NCI-H446 (cell line): ENCODE results near the gene RPS6KB2.
"Not testable (repeated sequence)": the region's sequence is repeated elsewhere in the genome, so short reads cannot be mapped to it uniquely, and the experiment has no call there.

Source experiments
- DNase-seq, 2 experiments: peaks; one replicate each; lab custom pipeline; 2025; lab: John Stamatoyannopoulos, UW

The RPS6KB2 gene

DNA sequence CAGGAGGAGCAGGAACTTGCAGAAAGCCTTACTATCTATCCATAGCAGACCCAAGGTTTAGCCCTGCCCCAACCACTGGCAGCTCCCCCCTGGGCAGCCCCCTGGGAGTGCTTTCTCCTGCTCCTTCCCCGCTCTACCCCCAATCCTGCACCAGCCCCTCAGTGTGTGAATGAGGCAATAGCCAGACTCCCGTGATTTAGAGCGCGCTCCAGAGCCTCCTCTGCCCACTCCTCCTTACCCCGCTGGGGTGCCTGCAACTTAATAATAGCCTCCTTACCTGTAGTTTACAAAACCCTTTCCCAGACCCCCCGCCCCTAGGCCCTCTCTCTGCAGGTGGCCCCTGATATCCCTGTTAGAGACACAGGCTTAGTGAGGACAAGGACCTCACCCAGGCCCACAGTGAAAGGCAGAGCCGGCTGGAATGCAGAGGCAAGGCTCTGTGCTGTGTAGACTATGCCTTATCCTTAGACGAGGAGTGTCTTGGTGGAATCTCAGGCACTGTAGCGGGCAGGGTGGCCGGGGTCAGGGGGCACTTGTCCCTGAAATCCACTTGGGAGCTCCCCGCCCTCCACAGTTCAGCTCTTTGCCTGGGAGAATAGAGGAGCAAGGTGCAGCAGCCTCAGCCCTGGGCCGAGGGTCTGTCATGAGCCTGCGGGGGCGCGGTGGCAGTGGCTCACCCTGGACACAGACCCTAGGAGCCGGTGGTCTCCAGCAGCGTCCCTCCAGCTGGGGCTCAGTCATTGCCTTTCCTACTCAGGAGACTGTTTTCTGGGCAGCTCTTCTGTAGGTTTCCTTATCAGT is 17.1 kb upstream of the RPS6KB2 start:
- DNase-seq = no peak

DNA sequence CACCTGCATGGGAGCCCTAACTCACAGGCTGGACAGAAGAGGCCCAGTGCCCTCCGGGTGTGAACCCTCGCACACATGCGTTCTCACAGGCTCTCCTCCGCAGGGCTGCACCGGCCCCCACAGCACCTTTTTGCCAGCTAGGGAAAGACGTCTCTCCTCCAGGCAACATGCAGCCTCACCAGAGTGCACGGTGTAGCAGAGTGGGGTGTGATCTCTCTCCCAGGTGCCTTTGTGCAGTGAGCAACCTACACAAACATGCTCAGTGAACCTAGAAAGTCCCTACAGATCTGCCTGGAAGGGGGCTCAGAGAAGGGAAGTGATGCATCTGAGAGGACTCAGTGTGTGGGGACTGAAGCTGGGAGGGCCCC is 16.5 kb upstream of the RPS6KB2 start:
- no peak for DNase-seq

DNA sequence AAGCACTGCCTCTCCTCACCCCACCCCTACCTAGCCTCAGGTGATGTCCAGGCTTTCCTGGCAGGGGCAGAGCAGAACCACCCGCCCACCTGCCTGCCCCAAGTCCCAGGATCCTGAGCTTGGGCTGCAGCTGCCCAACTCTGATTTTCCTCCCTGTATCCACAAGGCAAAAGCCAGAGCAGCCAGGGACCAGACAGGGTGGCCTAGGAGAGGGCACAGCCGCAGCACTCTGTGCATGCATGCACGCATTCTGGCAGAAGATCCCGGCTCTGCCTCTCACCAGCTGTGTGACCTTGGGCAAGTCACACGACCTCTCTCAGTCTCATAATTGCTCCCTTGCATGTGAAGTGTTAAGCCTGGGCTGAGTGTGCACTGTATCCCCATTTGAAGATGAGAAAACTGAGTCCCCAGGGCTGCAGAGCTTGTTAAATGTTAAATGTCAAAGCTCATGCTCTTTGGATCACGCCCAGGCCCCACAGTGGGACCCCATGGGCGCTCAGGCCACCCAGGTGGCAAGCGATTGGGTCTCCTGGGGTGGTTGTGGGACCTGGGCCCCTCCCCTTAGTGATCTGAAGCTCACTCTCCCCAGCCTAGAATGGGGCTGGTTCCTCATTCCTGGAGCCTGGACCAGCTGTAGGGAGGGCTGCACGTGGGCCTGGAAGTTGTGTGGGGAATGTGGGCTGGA is 15.7 kb upstream of the RPS6KB2 start:
- DNase-seq = no peak

DNA sequence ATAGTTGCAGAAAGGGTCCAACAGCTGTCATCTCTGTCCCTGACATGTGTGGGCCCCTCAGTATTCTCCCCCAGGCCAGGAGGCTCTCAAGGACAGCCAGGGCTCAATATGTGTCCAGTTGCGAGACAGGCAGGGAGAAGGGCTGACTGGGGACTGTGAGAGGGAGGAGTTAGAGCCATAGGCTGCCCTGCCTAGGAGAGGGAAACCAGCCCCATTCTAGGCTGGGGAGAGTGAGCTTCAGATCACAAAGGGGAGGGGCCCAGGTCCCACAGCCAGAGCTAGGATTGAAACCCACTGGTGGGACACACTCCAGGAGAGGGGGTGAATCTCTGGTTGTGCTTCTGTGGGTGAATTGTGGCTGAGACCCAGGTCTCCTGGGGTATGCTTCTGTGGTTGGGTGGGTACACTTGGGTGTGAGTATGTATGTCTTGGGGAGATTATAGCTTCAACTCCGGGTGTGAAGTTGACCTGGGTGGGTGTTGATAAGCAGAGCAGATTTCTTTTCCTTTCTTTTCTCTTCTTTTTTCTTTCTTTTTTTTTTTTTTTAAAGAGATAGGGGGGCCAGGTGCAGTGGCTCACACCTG is 14.9 kb upstream of the RPS6KB2 start:
- no peak for DNase-seq

DNA sequence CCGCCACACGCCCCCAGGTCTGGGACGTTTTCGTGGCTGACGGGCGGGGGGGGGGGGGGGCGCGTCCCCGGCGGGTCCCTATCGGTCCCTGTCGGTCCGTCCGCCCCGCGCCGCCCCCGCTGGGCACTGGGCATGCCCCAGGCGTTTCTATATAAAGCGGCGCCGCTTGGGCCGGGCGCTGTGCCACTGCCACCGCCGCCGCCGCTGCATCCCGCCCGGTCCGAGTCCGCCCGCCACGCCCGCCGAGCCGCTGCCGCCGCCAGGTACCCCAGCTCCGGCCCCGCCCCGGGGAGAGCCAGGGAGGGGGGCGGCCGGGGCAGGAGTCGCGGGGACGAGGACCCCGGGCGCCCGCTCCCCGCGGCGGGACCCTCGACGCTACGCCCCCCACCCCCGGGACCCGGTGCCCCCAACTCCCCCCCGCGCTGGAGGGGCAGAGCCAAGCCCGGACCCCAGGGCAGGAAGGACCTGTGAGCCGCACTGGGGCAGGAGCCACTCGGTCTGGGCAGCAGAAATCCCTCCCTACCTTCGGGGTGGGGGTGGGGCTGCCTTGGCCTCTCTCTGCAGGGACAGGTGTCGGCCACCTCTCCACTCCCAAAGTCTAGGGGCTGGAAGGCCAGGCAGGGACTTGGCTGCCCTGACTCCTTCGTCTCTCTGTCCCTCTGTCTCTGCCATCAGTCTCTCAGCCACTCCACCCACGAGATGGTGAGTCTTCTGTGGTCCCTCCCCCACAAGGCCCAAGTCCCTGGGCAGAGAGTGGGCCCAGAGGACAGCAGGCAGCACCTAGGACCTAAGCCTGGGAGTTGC is 12.6 kb upstream of the RPS6KB2 start, which contains the start of gene CARNS1:
Gene CARNS1 (plus strand): TSS at position 178 of the 804 bp plus-strand sequence. CDS start 522 bp downstream, at position 700.
- DNase-seq = no peak

DNA sequence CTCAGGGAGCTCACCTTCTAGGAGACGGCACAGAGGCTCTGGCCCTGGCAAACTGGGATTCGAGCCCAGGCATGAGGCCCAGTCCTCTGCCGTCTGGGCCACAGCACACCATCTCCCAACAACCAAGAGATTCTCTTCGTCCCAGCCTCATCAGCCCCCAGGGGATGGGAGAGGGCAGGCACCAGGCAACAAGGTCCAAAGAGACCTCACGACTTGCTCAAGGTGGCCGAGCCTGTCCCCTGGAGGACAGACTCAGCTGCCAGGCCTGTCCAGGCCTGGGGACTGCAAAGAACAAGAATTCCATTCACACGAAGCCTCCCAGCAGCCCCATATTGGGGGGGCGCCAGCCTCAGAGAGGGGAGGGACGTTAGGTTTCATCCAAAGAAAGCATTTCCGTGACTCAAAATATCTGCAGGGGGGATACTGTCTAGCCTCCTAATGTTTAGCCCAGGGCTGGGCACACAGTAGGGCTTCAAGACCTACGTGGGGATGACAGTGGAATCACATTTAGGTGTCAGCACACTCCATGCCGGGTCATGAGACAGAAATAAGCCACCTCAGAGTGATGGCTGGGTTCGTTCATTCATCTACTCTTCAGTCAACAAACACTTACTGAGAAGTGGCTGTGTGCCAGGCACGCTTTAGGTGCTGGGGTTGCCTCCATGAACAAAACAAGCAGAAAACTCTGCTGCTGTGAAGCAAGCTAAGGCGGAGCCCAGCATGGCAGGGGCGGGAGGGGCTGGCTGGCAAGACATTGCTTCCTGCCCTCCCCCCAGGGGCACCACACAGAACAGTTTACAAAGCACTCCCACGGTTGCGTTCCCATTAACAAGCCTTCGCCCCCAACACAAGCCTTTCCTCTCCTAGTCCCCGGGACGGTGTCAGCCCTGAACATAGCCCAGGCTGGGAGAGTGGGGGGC is 11.6 kb upstream of the RPS6KB2 start:
- peak in 1 of 2 experiments; percentile 62 for DNase-seq

DNA sequence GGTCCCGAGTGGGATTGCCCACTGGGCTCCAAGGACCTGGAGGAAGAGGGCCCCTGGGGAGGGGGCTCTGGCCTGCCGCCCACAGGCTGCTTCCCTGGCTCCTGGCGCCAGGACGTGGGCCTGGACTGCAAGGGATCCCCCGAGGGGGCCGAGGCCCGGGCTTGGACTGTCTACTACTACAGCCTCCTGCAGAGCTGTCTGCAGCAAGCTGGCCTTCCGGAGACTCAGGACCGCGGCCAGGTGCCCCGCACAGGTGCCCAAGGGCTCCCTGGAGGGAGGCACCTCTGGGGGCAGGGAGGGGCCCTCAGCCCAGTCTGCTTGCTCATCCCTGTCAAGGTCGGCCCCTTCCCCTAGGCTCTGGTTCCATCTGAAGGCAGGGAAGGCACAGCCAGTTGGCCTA is 10.9 kb upstream of the RPS6KB2 start:
- no peak for DNase-seq

DNA sequence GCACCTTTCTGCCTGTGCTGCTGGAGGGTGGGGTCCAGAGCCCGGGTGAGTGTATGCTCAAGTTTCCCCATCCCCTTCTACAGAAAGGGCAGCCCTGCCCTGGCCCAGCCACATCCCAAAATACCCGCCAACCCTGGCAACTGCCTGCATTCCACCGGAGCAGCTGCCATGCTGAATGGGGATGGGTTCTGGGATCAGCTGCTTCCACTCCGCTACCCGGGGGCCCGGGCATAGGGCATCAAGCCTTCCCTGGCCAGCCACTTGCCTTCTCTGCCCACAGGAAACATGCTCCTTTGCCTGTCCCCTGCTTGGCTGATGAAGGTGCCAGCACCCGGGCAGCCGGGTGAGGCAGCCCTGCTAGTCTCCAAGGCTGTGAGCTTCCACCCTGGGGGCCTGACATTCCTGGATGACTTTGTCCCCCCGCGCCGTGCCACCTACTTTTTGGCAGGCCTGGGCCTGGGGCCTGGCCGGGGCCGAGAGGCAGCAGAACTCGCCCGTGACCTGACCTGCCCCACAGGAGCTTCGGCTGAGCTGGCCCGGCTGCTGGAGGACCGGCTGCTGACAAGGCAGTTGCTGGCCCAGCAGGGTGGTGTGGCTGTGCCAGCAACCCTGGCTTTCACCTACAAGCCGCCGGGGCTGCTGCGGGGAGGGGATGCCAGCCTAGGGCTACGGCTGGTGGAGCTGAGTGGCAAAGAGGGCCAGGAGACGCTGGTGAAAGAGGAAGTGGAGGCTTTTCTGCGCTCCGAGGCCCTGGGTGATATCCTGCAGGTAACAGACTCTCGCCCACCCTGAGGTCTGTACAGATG is 9.6 kb upstream of the RPS6KB2 start:
- DNase-seq = peak in 1 of 2 experiments; percentile 76

DNA sequence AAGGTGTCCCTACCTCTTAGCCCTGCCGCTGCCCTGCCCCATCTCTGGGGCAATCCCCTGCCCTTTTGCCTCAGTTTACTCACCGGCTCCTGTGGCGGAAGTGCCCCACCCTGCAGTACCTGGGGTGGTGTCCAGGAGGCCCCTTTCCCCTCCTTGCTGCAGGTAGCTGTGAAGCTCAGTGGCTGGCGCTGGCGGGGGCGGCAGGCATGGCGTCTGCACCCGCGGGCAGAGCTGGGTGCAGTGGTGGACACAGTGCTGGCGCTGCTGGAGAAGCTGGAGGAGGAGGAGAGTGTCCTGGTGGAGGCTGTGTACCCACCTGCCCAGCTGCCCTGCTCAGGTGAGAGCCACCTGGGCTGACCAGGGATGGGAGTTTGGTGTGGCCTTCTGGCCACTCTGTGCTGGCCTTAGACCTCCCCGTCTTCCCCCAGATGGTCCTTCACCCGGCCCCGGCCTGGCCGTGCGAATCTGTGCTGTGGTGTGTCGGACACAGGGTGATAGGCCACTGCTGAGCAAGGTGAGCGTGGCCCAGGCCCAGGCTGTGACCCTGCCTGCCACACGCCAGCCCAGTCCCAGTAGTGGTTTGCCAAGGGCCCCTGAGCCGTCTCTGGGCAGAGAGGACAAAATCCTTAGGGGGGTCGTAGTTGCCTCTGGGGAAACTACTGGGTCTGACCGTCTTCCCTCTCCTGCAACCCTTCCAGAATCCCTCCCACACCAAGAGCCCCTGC is 8.8 kb upstream of the RPS6KB2 start:
- DNase-seq = no peak

DNA sequence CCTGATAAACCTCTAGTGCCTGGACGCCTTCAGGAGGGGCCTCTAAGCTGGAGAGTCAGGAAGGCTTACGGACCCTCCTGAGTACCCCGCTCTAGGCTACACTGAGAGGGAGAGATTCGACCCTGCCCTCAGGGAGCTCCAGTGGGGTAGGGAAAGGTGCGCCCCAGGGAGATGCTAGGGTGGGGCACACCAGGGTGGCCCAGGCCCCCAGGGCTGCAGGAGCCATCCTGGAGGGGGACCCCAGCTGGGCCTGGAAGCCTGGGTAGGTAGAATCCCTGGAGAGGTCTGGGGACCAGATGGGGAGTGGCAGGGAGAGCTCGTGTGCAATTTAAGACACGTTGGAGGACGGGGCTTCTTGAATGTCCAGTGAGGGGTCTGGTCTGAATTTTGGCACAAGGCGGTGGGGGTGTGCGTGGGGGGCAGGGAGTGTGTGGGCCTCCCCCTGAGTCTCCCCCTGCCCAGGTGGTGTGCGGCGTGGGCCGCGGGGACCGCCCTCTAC is 8.1 kb upstream of the RPS6KB2 start:
- no peak for DNase-seq

DNA sequence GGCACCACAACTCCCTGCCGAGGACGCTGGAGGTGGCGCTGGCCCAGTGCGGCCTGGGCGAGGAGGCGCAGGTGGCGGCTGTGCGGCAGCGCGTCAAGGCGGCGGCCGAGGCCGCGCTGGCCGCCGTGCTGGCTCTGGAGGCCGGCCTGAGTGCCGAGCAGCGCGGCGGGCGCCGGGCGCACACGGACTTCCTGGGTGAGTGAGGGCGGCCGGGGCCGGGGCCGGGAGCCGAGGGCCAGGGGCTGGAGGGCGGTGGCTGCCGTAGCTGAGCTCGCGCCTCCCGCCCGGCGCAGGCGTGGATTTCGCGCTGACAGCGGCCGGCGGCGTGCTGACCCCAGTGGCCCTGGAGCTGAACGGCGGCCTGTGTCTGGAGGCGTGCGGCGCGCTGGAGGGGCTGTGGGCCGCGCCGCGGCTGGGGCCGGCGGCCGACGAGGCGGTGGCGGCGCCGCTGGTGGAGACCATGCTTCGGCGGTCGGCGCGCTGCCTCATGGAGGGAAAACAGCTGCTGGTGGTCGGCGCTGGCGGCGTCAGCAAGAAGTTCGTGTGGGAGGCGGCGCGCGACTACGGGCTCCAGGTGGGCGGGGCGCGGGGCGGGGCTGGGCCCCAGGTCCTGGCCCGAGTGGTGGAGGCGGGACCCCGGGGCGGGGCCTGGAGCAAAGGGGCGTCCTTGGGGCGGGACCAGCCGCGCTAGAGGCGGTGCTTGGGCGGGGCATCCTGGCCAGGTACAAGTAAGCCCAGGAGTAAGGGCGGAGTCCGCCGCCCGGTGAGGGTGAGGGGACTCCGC is 7.5 kb upstream of the RPS6KB2 start:
- peak; percentile 70 to 94 for DNase-seq

DNA sequence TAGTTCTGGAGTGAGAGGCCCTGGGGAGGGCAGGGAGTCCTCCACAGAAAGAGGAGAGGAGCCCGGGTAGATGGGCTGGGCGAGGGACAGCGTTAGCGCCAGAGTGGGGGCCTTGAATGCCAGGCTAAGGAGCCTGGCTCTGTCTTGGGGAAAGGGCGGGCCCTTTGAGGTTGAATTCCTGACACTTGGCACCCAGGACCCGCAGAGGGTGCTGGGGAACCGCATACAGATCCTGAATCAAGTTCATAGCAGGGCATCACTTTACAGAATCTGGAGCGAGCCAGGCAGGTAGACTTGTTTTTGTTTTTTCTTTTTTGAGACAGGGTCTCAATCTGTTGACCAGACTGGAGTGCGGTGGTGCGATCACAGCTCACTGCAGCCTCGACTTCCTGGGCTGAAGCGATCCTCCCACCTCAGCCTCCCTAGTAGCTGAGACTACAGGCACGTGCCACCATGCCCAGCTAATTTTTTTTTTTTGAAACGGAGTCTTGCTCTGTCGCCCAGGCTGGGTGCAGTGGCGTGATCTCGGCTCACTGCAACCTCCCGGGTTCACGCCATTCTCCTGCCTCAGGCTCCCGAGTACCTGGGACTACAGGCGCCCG is 6.8 kb upstream of the RPS6KB2 start:
- no peak for DNase-seq

DNA sequence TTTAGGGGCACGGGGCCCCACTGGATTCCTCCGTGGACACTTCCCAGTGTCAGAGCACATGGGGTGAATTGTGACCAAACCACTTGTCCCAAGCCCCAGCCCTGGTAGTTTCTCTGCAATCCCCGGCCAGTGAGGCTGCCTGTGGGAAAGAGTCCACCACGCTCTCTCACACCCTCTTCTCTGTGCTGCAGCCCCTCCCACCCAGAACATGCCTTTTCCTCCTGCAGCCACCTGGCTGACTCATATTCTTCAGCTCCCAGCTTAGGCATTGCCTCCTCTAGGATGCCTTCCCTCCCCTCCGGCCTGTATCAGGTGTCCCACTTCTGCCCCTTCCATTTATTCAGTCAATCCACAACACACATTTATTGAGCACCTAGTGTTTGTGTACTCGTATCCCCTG is 5.4 kb upstream of the RPS6KB2 start:
- DNase-seq = no peak

DNA sequence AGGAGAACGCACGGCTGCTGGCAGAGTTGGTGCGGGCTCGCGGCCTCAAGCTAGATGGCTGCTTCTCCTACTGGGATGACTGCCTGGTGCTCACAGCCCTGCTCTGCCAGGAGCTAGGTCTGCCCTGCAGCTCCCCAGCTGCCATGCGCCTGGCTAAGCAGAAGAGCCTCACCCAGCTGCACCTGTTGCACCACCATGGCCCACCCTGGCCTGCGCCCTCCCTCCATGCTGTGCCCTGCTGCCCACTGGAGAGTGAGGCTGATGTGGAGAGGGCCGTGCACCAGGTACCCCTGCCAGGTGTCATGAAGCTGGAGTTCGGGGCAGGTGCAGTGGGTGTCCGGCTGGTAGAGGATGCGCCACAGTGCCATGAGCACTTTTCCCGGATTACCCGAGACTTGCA is 4.8 kb upstream of the RPS6KB2 start:
- DNase-seq = no peak

DNA sequence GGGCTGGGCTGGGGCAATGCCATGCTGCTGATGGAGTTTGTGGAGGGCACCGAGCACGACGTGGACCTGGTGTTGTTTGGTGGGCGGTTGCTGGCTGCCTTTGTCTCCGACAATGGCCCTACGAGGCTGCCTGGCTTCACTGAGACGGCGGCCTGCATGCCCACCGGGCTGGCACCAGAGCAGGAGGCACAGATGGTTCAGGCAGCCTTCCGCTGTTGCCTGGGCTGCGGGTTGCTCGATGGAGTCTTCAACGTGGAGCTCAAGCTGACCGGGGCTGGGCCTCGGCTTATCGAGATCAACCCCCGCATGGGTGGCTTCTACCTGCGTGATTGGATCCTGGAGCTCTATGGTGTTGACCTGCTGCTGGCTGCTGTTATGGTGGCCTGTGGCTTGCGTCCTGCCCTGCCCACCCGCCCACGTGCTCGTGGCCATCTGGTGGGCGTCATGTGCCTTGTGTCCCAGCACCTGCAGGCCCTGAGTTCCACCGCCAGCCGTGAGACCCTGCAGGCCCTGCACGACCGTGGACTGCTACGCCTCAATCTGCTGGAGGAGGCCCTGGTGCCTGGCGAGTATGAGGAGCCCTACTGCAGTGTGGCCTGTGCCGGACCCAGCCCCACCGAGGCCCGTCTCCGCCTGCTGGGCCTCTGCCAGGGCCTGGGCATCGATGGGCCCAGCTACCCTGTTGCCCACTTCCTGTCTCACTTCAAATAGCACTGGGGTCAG is 4.2 kb upstream of the RPS6KB2 start:
- DNase-seq = no peak

DNA sequence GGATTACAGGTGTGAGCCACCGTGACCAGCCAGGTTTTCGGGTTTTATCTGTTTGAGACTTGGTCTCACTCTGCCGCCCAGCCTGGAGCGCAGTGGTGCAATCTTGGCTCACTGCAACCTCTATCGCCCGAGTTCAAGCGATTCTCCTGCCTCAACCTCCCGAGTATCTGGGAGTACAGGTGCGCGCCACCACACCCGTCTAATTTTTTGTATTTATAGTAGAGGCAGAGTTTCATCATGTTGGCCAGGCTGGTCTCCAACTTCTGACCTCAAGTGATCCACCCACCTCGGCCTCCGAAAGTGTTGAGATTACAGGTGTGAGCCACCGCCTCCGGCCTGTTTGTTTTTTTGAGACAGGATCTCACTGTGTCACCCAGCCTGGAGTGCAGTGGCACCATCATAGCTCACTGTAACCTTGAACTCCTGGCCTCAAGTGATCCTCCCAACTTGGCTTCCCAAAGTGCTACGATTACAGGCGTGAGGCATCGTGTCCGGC is 882 bp upstream of the RPS6KB2 start:
- DNase-seq = not testable (repeated sequence)

DNA sequence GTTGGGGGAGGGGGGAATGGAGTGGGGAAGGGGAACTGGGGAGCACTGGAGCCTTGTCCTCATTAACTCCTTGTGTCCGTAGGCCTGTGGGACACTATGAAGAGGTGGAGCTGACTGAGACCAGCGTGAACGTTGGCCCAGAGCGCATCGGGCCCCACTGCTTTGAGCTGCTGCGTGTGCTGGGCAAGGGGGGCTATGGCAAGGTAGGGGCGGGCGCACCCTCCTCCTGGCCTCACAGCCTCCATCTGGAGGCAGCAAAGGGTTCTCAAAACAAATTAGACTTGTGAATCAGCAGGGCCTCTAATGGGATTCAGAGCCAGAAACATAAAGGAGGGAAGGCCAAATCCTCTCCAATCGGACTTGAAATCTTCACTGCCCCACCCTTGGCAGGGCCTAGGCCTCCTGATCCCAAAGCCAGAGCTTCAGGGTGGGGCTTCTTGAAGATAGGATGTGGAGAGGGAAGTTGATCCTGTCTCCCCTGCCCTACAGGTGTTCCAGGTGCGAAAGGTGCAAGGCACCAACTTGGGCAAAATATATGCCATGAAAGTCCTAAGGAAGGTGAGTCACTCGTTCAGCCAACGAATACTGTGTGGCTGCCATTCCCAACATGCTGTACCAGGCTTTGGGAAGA is 859 bp downstream of the RPS6KB2 start:
- DNase-seq = no peak
